WTC11 (cell line): ENCODE measurements around the gene FLOT2. TPM values are rescaled to one million over a fixed set of nuclear protein-coding genes. Genes with fewer than 3 reads are reported as not detected.

Source experiments
- ATAC-seq: fragments of 200-7000 bp; cut with Tn5 transposase; 2 replicates; pipeline ENCODE4 v1.10.0; 2021; ENCODE audit warnings: mild to moderate bottlenecking, moderate library complexity
- CTCF ChIA-PET: fragments of 300-600 bp; sonication (Branson Sonifier 250); formaldehyde crosslinking; loops from one replicate; lab custom pipeline; 2021; ENCODE audit warnings: antibody characterized with exemption; lab: Charles Lee
- POLR2A ChIA-PET: fragments of 350-600 bp; sonication (Branson Sonifier 250); formaldehyde crosslinking; loops from one replicate; lab custom pipeline; 2021; ENCODE audit warnings: antibody characterized with exemption; lab: Charles Lee
- DNase-seq: peaks from one replicate; pipeline ENCODE4 v3.0.0; 2021; ENCODE audit warnings: low spot score
- H3K27ac Mint-ChIP-seq: 2 replicates; pipeline ENCODE4 v1.8.0; 2021; ENCODE audit warnings: mixed read lengths
- H3K27me3 Mint-ChIP-seq: 2 replicates; pipeline ENCODE4 v1.8.0; 2021; ENCODE audit warnings: low read depth, mild to moderate bottlenecking, moderate library complexity, mixed read lengths
- H3K36me3 Mint-ChIP-seq: 2 replicates; pipeline ENCODE4 v1.8.0; 2021; ENCODE audit warnings: mixed read lengths
- H3K4me1 Mint-ChIP-seq: 2 replicates; pipeline ENCODE4 v1.8.0; 2022; ENCODE audit warnings: mixed read lengths
- H3K4me3 Mint-ChIP-seq: 2 replicates; pipeline ENCODE4 v1.8.0; 2021; ENCODE audit warnings: mild to moderate bottlenecking, moderate library complexity, mixed read lengths
- H3K9me3 Mint-ChIP-seq: 2 replicates; pipeline ENCODE4 v1.8.0; 2021; ENCODE audit warnings: mixed read lengths
- CDX4 ChIP-seq: fragments of 250-450 bp; sonication (Bioruptor Pico); IDR thresholded peaks from 2 replicates; pipeline ENCODE4 v1.9.0; 2021; ENCODE audit warnings: moderate library complexity, mild to moderate bottlenecking, inconsistent platforms, borderline replicate concordance
- CREM ChIP-seq: sonication (generic); formaldehyde crosslinking; IDR thresholded peaks from 2 replicates; pipeline ENCODE4 v1.8.1; 2022; ENCODE audit warnings: mild to moderate bottlenecking, missing genetic modification reagents, moderate library complexity
- ETV6 ChIP-seq: sonication (generic); formaldehyde crosslinking; IDR thresholded peaks from 2 replicates; pipeline ENCODE4 v1.8.1; 2022; ENCODE audit warnings: mild to moderate bottlenecking, missing genetic modification reagents
- FOXJ3 ChIP-seq: sonication (generic); formaldehyde crosslinking; IDR thresholded peaks from 2 replicates; pipeline ENCODE4 v1.9.0; 2021; ENCODE audit warnings: missing genetic modification reagents, mild to moderate bottlenecking, borderline replicate concordance
- FOXK1 ChIP-seq: sonication (generic); formaldehyde crosslinking; IDR thresholded peaks from 2 replicates; pipeline ENCODE4 v1.8.0; 2022; ENCODE audit warnings: mild to moderate bottlenecking, moderate library complexity, missing genetic modification reagents
- GTF2I ChIP-seq: fragments of 250-450 bp; sonication (Bioruptor Pico); conservative IDR thresholded peaks from 2 replicates; pipeline ENCODE4 v1.4.0; 2021; ENCODE audit warnings: mild to moderate bottlenecking
- HMGA2 ChIP-seq: fragments of 250-450 bp; sonication (Bioruptor Pico); IDR thresholded peaks from 2 replicates; pipeline ENCODE4 v1.4.0; 2021; ENCODE audit warnings: mild to moderate bottlenecking, moderate library complexity
- HMGXB4 ChIP-seq: sonication (generic); formaldehyde crosslinking; IDR thresholded peaks from 2 replicates; pipeline ENCODE4 v1.8.1; 2023; ENCODE audit warnings: mild to moderate bottlenecking, moderate library complexity, missing genetic modification reagents
- JAZF1 ChIP-seq: fragments of 250-450 bp; sonication (Bioruptor Pico); IDR thresholded peaks from 2 replicates; pipeline ENCODE4 v1.9.0; 2021; ENCODE audit warnings: moderate library complexity, mild to moderate bottlenecking, inconsistent platforms
- JUN ChIP-seq: sonication (generic); formaldehyde crosslinking; IDR thresholded peaks from 2 replicates; pipeline ENCODE4 v1.8.0; 2023; ENCODE audit warnings: mild to moderate bottlenecking, missing genetic modification reagents
- MYBL2 ChIP-seq: sonication (generic); formaldehyde crosslinking; IDR thresholded peaks from 2 replicates; pipeline ENCODE4 v1.8.1; 2023; ENCODE audit warnings: mild to moderate bottlenecking, moderate library complexity, missing genetic modification reagents
- SMAD3 ChIP-seq: sonication (generic); formaldehyde crosslinking; IDR thresholded peaks from 2 replicates; pipeline ENCODE4 v1.8.0; 2022; ENCODE audit warnings: missing genetic modification reagents, mild to moderate bottlenecking, borderline replicate concordance
- TP53 ChIP-seq: sonication (generic); formaldehyde crosslinking; IDR thresholded peaks from 2 replicates; pipeline ENCODE4 v1.8.1; 2023; ENCODE audit warnings: mild to moderate bottlenecking, missing genetic modification reagents
- ZBTB21 ChIP-seq: sonication (generic); formaldehyde crosslinking; IDR thresholded peaks from 2 replicates; pipeline ENCODE4 v1.8.1; 2023; ENCODE audit warnings: mild to moderate bottlenecking, missing genetic modification reagents, borderline replicate concordance
- ZNF671 ChIP-seq: fragments of 250-450 bp; sonication (Bioruptor Pico); IDR thresholded peaks from 2 replicates; pipeline ENCODE4 v1.8.0; 2021; ENCODE audit warnings: mild to moderate bottlenecking
- total RNA-seq: library from RNA; stranded (reverse); gene quantifications from 3 replicates; pipeline ENCODE4 v1.2.3, GENCODE V29; 2021
- TF ChIP-seq, protein P1 (sequence below): sonication (generic); formaldehyde crosslinking; IDR thresholded peaks from 2 replicates; pipeline ENCODE4 v1.8.0; 2022; ENCODE audit warnings: mild to moderate bottlenecking, missing genetic modification reagents
- TF ChIP-seq, protein P2 (sequence below): sonication (generic); formaldehyde crosslinking; IDR thresholded peaks from 2 replicates; pipeline ENCODE4 v1.8.1; 2023; ENCODE audit warnings: mild to moderate bottlenecking, missing genetic modification reagents, borderline replicate concordance

FLOT2 gene
- total RNA-seq, 1 experiment from 2014 or later, result 139 TPM

- no peak overlapping the region for H3K27ac Mint-ChIP-seq
- no peak for TF ChIP-seq JAZF1
- ChIA-PET POLR2A (no interaction called here), CTCF (interaction anchor here (2.1 kb wide), 1 partner anchor 122 kb away, joined by 8 read pairs; no protein-coding TSS in a partner anchor)
- H3K9me3 Mint-ChIP-seq, result no peaks in the 10 kb centered on the region
- H3K4me1 Mint-ChIP-seq, result peaks cover 7% of the 10 kb centered on the region
- H3K4me3 Mint-ChIP-seq, result no peak overlapping the region
- ATAC-seq (no peak), DNase-seq (no peak)
- H3K36me3 Mint-ChIP-seq, result peaks cover 20% of the 10 kb centered on the region
- H3K27me3 Mint-ChIP-seq, result no peaks in the 10 kb centered on the region
These were observed 12.2 kb downstream of the FLOT2 start for GRCh38 chr17:28885363-28885762.

- Mint-ChIP-seq H3K4me1 (peaks cover 8% of the 10 kb centered on the region), H3K27me3 (no peaks in the 10 kb centered on the region), H3K36me3 (peaks cover 25% of the 10 kb centered on the region), H3K4me3 (no peak overlapping the region), H3K27ac (no peak overlapping the region), H3K9me3 (no peaks in the 10 kb centered on the region)
- DNase-seq (no peak), ATAC-seq (no peak)
- TF ChIP-seq MYBL2 (CRISPR knock-in tag) (no peak), ZNF671 (CRISPR knock-in tag) (no peak), HMGA2 (CRISPR knock-in tag) (no peak)
- ChIA-PET POLR2A (no interaction called here), CTCF (interaction anchor here (1.1 to 1.8 kb wide), 3 partner anchors 35 to 233 kb away, joined by 3 to 11 read pairs (median 4); no protein-coding TSS in a partner anchor)
These were observed 13.4 kb downstream of the FLOT2 start for GRCh38 chr17:28883967-28884702.

DNA sequence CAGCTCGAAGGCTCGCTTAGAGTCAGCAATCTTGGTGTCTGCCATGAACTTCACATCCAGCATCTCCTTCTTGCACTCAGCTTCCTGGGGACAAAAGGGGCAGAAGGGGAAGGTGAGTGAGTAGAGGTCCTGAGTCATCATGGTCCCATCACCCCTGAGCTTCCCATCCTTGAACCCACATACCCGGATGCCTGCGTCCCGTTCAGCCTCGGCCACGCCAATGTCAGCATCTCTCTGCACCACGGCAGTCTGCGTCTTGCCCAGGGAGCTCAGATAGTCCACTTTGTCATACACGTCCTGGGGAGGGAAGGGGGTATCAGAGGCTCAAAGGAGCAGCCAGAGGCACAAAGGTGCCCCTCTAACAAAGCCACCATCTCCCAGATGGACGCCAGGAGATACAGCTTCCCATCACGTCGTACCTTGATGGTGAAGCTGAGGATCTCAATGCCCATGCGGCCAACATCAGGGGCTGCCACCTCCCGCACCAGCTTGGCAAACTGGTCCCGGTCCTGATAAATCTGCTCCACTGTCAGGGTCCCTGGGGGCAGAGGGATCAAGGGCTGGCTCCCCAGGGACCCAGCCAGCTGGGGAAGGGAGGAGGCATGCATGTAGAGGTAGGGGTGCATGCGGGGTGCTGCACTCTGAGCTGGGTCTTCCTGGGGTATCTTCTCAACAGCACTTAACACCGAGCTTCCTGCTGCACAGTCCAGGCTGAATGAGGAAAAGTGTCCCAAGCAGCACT is 15.2 kb downstream of the FLOT2 start:
- TF ChIP-seq CDX4 (CRISPR knock-in tag), result no peak

DNA sequence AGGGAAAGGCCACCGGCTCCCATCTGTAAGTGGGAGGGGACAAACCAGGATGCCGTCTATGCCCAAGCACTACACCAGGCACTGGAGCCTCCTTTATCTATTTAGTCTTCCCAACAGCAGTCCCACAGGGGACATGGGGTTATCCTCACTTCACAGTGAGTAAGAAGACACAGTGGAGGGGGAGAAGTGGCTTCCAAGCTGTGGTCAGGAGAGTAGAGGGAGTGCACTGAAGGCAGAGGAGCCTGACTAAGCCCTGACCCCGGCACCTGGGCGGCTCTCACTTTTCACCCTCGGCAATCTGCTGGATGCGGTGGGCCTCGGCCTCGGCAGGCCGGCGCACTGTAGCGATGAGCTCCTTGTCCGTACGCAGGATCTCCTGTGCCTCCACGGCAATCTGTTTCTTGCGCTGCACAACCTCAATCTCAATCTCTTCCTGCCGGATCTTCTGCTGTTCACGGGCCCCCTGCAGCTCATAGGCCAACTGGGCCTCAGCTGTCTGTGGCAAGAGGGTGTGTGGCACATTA is 15.9 kb downstream of the FLOT2 start:
- Mint-ChIP-seq H3K27ac (no peak overlapping the region), H3K27me3 (no peaks in the 10 kb centered on the region; the same call in 1 of the 2 replicates), H3K9me3 (peaks cover 4% of the 10 kb centered on the region), H3K36me3 (peaks cover 36% of the 10 kb centered on the region), H3K4me3 (no peak overlapping the region), H3K4me1 (peaks cover 10% of the 10 kb centered on the region; the same call in 1 of the 2 replicates)
- ATAC-seq (no peak), DNase-seq (no peak)
- TF ChIP-seq SMAD3, result no peak
- TF ChIP-seq GTF2I (CRISPR knock-in tag), result no peak
- TF ChIP-seq FOXJ3, result no peak
- TF ChIP-seq CREM (CRISPR knock-in tag), result no peak
- TF ChIP-seq HMGXB4 (CRISPR knock-in tag), result no peak
- TF ChIP-seq ZBTB21 (CRISPR knock-in tag), result no peak
- TF ChIP-seq TP53 (CRISPR knock-in tag), result no peak
- no peak for TF ChIP-seq ETV6 (CRISPR knock-in tag)
- no peak for TF ChIP-seq FOXK1 (CRISPR knock-in tag)
- TF ChIP-seq, protein P1, sequence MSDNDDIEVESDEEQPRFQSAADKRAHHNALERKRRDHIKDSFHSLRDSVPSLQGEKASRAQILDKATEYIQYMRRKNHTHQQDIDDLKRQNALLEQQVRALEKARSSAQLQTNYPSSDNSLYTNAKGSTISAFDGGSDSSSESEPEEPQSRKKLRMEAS (CRISPR knock-in tag), result no peak
- TF ChIP-seq, protein P2, sequence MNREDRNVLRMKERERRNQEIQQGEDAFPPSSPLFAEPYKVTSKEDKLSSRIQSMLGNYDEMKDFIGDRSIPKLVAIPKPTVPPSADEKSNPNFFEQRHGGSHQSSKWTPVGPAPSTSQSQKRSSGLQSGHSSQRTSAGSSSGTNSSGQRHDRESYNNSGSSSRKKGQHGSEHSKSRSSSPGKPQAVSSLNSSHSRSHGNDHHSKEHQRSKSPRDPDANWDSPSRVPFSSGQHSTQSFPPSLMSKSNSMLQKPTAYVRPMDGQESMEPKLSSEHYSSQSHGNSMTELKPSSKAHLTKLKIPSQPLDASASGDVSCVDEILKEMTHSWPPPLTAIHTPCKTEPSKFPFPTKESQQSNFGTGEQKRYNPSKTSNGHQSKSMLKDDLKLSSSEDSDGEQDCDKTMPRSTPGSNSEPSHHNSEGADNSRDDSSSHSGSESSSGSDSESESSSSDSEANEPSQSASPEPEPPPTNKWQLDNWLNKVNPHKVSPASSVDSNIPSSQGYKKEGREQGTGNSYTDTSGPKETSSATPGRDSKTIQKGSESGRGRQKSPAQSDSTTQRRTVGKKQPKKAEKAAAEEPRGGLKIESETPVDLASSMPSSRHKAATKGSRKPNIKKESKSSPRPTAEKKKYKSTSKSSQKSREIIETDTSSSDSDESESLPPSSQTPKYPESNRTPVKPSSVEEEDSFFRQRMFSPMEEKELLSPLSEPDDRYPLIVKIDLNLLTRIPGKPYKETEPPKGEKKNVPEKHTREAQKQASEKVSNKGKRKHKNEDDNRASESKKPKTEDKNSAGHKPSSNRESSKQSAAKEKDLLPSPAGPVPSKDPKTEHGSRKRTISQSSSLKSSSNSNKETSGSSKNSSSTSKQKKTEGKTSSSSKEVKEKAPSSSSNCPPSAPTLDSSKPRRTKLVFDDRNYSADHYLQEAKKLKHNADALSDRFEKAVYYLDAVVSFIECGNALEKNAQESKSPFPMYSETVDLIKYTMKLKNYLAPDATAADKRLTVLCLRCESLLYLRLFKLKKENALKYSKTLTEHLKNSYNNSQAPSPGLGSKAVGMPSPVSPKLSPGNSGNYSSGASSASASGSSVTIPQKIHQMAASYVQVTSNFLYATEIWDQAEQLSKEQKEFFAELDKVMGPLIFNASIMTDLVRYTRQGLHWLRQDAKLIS, result no peak
- TF ChIP-seq JUN (CRISPR knock-in tag), result no peak
- POLR2A ChIA-PET, result no interaction called here
- CTCF ChIA-PET, result interaction anchor here (1.4 to 1.9 kb wide), 4 partner anchors 33 to 155 kb away, joined by 3 to 12 read pairs (median 5); partner anchors contain the start of gene TLCD1

More for the DNA sequence above, 15.2 kb downstream of the FLOT2 start:
- H3K27me3 Mint-ChIP-seq, result no peaks in the 10 kb centered on the region; the same call in 1 of the 2 replicates
- H3K4me1 Mint-ChIP-seq, result peaks cover 12% of the 10 kb centered on the region
- no peak for DNase-seq
- no peak for ATAC-seq
- CTCF ChIA-PET, result interaction anchor here (0.6 to 1.9 kb wide), 6 partner anchors 14 to 155 kb away, joined by 3 to 12 read pairs (median 4); partner anchors contain the start of gene TLCD1
- POLR2A ChIA-PET, result interaction anchor here (0.9 to 1.2 kb wide), 2 partner anchors 22 to 156 kb away, joined by 3 read pairs; no protein-coding TSS in a partner anchor
- H3K4me3 Mint-ChIP-seq, result no peak overlapping the region
- H3K9me3 Mint-ChIP-seq, result peaks cover 2% of the 10 kb centered on the region
- H3K27ac Mint-ChIP-seq, result no peak overlapping the region
- H3K36me3 Mint-ChIP-seq, result peaks cover 34% of the 10 kb centered on the region
